ENCODE data around the gene FEM1A. TPM values are rescaled to one million over a fixed set of nuclear protein-coding genes. Genes with fewer than 3 reads are reported as not detected.

FEM1A gene
- total RNA-seq, 1 donor from 2014 or later: 20.0 TPM

DNA sequence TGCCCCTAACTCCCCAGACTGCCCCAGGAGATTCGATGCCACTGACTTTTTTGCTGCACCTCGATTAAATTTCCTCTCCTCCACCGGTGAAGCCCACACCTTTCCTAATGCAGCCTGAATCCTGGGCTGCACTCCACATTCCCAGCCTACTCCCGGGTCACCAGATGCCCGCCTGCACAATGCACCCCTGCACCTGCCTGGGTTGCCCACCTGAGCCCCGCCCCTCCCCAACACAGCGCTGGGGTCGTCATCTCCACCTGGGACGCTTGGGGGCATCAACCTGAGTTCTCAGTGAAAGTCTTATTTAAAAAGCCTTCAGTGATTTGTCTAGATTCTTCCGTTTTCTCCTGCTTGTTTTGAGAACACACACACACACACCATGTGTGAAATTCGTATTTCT is 43.3 kb upstream of the FEM1A start:
- Histone ChIP-seq H3K27me3 (ENCODE audit: control insufficient read depth, insufficient read depth, low read length) (no peaks in the 10 kb centered on the region), H3K4me3 (ENCODE audit: low read depth, low read length) (no peak overlapping the region), H3K36me3 (ENCODE audit: control insufficient read depth, insufficient read depth, low read length) (no peaks in the 10 kb centered on the region)
- TF ChIP-seq CTCF (IDR thresholded peaks at IDR 0.05; ENCODE audit: insufficient read depth, low read length, severe bottlenecking): no peak
- FAIRE-seq: no peak
- no peak for DNase-seq (ENCODE audit: low read depth)

DNA sequence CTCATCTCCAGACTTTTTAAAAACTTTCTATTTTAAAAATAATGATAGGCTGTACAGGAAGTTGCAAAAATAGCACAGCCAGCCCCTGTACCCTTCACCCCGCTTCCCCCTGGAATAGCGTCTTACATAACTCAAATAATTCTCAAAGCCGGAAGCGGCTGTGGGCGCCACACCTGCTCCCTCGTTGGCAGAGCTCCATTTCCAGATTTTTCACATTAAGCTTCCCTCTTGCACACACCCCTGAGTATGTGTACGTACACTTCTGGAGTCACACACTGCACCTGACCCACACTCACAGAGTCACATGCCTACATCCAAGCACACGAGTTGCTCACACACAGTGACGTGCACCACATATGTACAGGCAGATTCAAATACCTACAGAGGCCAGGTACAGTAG is 42.9 kb upstream of the FEM1A start:
- FAIRE-seq (no peak), DNase-seq (ENCODE audit: low read depth) (no peak)
- H3K4me3 ChIP-seq (ENCODE audit: low read depth, low read length): no peak overlapping the region
- H3K36me3 ChIP-seq (ENCODE audit: control insufficient read depth, insufficient read depth, low read length): no peaks in the 10 kb centered on the region
- TF ChIP-seq CTCF (IDR thresholded peaks at IDR 0.05; ENCODE audit: insufficient read depth, low read length, severe bottlenecking): no peak
- no peaks in the 10 kb centered on the region for H3K27me3 ChIP-seq (ENCODE audit: control insufficient read depth, insufficient read depth, low read length)

- FAIRE-seq: no peak
- Histone ChIP-seq H3K36me3 (ENCODE audit: control insufficient read depth, insufficient read depth, low read length) (no peaks in the 10 kb centered on the region), H3K4me3 (ENCODE audit: low read depth, low read length) (no peak overlapping the region), H3K27me3 (ENCODE audit: control insufficient read depth, insufficient read depth, low read length) (no peaks in the 10 kb centered on the region)
- no peak for DNase-seq (ENCODE audit: low read depth)
- no peak for TF ChIP-seq CTCF (IDR thresholded peaks at IDR 0.05; ENCODE audit: insufficient read depth, low read length, severe bottlenecking)
Observed at GRCh38 chr19:4749870-4750590, 41.5 kb upstream of the FEM1A start.

DNA sequence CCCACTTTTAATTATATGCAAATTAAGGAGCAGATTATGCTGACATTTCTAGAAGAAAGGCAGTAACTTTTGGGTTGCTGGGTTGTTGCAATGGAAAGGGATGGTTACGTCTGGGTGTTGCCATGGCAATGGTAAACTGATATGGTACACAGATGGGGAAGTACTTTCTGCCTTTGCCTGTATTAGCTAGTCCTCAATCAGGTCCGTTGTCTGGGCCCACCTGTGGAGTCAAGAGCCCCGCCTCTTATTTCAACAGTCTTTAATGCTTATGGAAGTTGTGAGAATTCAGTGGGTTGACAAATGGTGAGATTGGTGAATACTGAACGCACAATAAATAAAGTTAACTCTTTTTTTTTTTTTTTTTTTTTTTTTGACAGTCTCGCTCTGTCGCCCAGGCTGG is 37.3 kb upstream of the FEM1A start:
- DNase-seq (ENCODE audit: low read depth): peak; percentile 2
- Histone ChIP-seq H3K27me3 (ENCODE audit: control insufficient read depth, insufficient read depth, low read length) (no peaks in the 10 kb centered on the region), H3K36me3 (ENCODE audit: control insufficient read depth, insufficient read depth, low read length) (no peaks in the 10 kb centered on the region), H3K4me3 (ENCODE audit: low read depth, low read length) (no peak overlapping the region)
- no peak for TF ChIP-seq CTCF (IDR thresholded peaks at IDR 0.05; ENCODE audit: insufficient read depth, low read length, severe bottlenecking)
- no peak for FAIRE-seq

DNA sequence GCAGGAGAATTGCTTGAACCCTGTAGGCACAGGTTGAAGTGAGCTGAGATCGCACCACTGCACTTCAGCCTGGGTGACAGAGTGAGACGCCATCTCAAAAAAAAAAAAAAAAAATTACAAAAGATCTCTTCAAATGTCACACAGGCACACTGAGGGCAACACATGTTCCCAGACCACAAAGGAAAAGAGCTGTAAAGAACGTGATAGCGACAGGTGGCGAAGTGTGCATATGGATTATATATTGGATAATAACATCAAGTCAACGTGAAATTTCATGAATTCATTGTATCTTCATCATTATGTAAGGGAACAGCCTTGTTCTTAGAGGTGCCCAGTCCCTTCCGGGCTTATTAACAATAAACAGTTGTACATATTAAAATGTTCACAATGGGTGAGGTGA is 36.1 kb upstream of the FEM1A start:
- DNase-seq (ENCODE audit: low read depth) (no peak), FAIRE-seq (no peak)
- H3K36me3 ChIP-seq (ENCODE audit: control insufficient read depth, insufficient read depth, low read length): no peaks in the 10 kb centered on the region
- no peaks in the 10 kb centered on the region for H3K27me3 ChIP-seq (ENCODE audit: control insufficient read depth, insufficient read depth, low read length)
- no peak for TF ChIP-seq CTCF (IDR thresholded peaks at IDR 0.05; ENCODE audit: insufficient read depth, low read length, severe bottlenecking)
- H3K4me3 ChIP-seq (ENCODE audit: low read depth, low read length): no peak overlapping the region

DNA sequence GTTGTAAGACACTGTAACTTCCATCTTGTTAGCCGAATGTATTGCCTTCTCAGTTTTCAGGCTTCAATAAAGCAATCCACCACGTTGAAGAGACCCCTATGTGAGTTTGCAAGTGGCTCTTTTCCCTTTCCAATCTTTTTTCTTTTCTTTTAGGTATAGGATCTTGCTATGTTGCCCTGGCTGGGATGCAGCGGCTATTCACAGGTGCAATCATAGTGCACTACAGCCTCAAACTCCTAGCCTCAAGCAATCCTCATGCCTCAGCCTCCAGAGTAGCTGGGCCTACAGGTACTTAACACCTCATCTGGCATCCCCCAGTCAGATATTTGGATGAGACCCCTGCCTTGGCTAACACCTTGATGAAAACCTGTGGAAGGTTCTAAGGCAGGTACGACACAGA is 33.5 kb upstream of the FEM1A start:
- no peak for TF ChIP-seq CTCF (IDR thresholded peaks at IDR 0.05; ENCODE audit: insufficient read depth, low read length, severe bottlenecking)
- H3K36me3 ChIP-seq (ENCODE audit: control insufficient read depth, insufficient read depth, low read length): no peaks in the 10 kb centered on the region
- FAIRE-seq (no peak), DNase-seq (ENCODE audit: low read depth) (no peak)
- no peak overlapping the region for H3K4me3 ChIP-seq (ENCODE audit: low read depth, low read length)
- peaks cover 2% of the 10 kb centered on the region for H3K27me3 ChIP-seq (ENCODE audit: control insufficient read depth, insufficient read depth, low read length)

Measured in bronchial epithelial cell (primary cell).